ENCODE data around the gene NRCAM.
"Not testable (repeated sequence)": the region's sequence is repeated elsewhere in the genome, so short reads cannot be mapped to it uniquely, and the experiment has no call there.

The NRCAM gene

DNA sequence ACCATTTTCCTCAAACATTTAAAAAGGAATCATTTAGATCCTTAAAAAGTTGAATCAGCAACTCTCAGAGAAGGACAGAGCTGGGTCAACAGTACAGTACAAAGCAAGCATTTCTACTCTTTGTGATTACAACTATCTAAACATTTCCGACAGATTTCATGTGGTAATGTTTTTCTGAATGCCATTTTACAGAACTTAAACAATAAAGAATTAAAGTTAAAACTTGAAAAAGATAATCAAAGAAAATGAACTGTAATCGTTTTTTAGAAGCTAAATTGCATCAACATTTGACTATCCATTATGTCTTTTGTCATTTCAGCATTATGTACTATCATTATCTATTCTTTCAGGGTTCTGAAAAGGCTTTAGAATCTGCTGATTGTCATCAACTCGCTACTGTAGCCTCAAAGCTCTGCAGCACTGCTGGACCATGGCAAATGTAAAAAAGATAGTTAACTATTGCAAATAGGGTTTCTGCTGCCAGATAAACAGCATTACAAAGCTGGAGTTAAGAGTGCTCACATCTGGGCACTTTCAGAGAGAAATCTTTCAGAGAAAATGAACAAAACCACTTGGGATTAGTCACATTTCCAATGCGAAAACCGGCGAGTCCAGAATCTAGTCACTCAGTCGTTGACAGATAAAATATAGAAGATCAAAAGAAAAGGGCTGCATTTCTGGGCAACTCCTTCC is 165.6 kb downstream of the NRCAM start:
- peaks cover 5% of the 10 kb centered on the region for H3K9me3 Mint-ChIP-seq
- no peak for ATAC-seq
- H3K4me1 Mint-ChIP-seq = peaks cover 10% of the 10 kb centered on the region
- H3K4me3 Mint-ChIP-seq = no peak overlapping the region
- H3K27me3 Mint-ChIP-seq = peaks cover 20% of the 10 kb centered on the region
- H3K27ac Mint-ChIP-seq = no peak overlapping the region
- no peaks in the 10 kb centered on the region for H3K36me3 Mint-ChIP-seq

DNA sequence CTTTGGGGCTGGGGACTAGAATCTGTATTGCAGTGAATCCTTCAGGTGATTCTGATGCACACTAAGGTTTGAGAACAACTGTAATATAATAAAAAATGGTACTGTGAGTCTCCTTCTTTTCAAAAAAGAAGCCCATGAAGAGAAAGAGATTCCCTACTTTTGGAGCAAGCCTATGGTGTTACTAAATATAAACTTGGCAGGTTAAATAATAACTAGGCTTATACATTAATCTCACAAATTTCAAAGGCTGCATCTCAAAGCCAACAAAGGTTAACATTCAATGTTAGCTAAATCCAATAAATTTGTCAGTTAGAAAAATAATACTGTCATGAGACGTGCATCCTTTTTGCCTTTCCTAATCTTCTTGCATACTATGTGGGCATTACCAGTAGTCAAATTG is 166.4 kb downstream of the NRCAM start:
- no peak for ATAC-seq
- Mint-ChIP-seq H3K4me1 (peaks cover 8% of the 10 kb centered on the region), H3K9me3 (peaks cover 5% of the 10 kb centered on the region), H3K27me3 (peaks cover 20% of the 10 kb centered on the region), H3K36me3 (no peaks in the 10 kb centered on the region), H3K4me3 (no peak overlapping the region), H3K27ac (no peak overlapping the region)

DNA sequence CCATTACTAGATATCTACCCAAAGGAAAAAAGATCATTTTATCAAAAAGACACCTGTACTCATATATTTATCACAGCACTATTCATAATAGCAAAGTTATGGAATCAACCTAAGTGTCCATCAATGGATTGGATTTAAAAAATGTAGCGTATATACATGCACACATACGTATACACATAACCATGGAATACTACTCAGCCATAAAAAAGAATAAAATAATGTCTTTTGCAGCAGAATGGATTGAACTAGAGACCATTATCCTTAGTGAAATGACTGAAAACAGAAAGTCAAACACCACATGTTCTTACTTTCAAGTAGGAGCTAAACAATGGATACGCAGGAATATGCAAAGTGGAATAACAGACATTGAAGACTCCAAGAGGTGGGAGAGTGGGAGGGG is 168.4 kb downstream of the NRCAM start:
- Mint-ChIP-seq H3K27me3 (peaks cover 33% of the 10 kb centered on the region), H3K9me3 (peaks cover 5% of the 10 kb centered on the region), H3K27ac (no peak overlapping the region), H3K36me3 (no peaks in the 10 kb centered on the region), H3K4me1 (peaks cover 8% of the 10 kb centered on the region), H3K4me3 (no peak overlapping the region)
- no peak for ATAC-seq

DNA sequence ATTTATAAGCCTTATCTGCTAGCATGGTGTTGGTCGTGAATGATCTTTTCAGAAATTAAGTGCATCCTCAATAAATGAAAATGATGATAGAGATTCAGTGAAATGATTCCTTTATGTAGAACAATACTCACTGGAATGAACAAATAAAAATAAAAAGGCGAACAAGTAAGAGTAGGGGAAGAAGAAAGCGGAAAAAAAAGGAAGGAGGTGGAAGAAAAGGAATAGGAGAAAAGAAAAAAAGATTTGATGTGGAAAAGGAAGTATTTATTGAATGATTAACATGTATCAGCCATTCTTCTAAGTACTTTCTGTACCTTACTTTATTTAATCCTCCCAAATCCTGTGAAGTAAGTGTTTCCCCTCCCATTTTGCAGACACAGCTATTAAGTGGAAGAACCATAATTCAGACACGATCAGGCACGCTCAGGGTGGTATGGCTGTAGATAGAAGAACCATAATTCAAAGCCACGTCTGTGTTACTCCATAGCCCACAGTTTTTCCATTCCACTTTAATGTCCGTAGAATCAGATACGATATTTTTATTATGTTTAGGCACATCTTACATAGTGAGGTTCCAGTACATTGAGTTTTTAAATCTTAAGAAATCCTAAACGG is 169.8 kb downstream of the NRCAM start:
- ATAC-seq = no peak
- no peak overlapping the region for H3K27ac Mint-ChIP-seq
- peaks cover 5% of the 10 kb centered on the region for H3K9me3 Mint-ChIP-seq
- peaks cover 8% of the 10 kb centered on the region for H3K4me1 Mint-ChIP-seq
- H3K27me3 Mint-ChIP-seq = peaks cover 37% of the 10 kb centered on the region
- H3K4me3 Mint-ChIP-seq = no peak overlapping the region
- H3K36me3 Mint-ChIP-seq = no peaks in the 10 kb centered on the region

DNA sequence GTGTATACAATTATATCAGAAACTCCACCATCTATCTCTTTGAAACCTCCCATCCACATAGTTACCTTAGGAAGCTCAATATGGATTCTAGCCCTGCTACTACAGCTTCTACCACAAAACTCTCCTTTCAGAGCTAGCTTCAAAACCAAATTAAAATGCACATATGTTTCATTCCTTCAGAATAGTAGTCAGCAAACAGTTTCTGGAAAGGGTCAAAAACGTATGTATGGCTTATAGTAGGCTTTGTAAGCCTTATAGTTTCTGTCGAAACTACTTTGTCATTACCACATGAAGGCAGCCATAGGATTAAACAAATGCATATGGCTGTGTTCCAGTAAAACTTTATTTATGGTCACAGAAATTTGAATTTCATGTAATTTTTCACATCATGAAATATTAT is 170.5 kb downstream of the NRCAM start:
- Mint-ChIP-seq H3K36me3 (no peaks in the 10 kb centered on the region), H3K4me1 (peaks cover 8% of the 10 kb centered on the region), H3K9me3 (peaks cover 5% of the 10 kb centered on the region), H3K4me3 (no peak overlapping the region), H3K27ac (no peak overlapping the region), H3K27me3 (peaks cover 41% of the 10 kb centered on the region)
- no peak for ATAC-seq

DNA sequence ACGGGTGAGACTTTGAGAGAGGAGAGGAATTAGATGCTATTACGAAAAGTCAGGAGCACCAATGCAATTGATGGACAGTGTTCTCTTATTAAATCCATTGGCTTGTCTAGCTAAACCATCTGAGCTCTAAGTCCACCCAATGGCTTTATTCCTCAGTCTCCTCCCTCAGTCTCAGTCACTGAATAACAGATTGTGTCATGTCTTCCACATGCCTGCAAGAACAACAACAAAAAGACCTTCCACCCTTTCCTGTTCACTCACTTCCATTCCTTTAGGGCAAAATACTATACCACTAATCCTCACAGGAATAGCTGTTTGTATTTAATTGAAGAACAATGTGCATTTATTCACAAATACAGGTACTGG is 171.2 kb downstream of the NRCAM start:
- ATAC-seq = no peak
- Mint-ChIP-seq H3K27me3 (peaks cover 41% of the 10 kb centered on the region), H3K36me3 (no peaks in the 10 kb centered on the region), H3K9me3 (peaks cover 5% of the 10 kb centered on the region), H3K4me3 (no peak overlapping the region), H3K4me1 (peaks cover 8% of the 10 kb centered on the region), H3K27ac (no peak overlapping the region)

DNA sequence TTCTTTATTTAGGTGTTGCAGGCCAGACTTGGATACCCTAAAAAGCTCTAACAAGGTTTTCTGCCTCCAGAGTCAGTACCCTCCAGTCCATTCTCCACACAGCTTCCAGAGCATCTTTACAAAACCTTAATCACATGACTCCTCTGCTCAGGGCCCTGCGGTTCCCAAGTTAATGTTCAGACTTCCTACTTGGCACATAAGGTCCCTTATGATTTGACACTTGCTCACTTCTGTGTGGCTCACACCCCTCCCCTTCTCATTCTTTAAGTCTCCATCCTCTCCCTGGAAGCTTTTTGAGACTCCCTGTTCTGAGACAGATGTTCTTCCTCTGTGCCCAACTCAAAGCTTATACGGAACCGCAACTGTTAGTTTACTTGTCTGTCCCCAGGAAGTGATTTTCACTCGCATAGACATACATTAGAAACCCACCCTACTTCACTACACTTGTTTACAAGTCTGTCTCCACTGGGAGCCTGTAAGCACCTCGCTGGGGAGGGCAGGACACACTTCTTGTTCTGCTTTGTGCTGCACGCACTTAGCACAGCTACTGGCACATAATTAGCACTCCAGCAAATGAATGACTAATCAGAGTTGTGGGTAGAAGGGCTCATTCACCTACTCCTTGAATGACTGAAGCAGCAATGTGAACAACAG is 171.8 kb downstream of the NRCAM start:
- Mint-ChIP-seq H3K4me3 (no peak overlapping the region), H3K9me3 (peaks cover 5% of the 10 kb centered on the region), H3K27ac (no peak overlapping the region), H3K27me3 (peaks cover 41% of the 10 kb centered on the region), H3K4me1 (peaks cover 8% of the 10 kb centered on the region), H3K36me3 (no peaks in the 10 kb centered on the region)
- peak; percentile 71 for ATAC-seq

DNA sequence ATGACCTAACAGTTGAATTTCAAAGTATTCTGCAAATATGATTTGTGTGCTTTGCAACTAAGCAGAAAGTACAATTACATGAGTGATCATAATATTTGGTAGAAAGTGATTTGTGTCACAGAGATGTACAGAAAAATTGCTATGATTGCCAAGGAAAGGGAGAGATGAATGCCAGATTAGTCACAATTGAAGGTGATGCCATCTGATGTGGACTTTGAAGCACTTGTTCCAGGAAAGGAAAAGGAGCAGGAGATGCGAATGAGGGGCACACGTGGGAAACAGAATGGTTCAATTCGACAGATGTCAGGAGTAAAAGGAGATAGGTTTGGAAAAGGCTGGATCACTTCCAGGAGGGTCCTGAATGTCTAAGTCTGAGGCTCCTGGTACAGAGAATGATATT is 173.0 kb downstream of the NRCAM start:
- ATAC-seq = no peak
- Mint-ChIP-seq H3K27me3 (peaks cover 41% of the 10 kb centered on the region), H3K36me3 (no peaks in the 10 kb centered on the region), H3K27ac (no peak overlapping the region), H3K9me3 (peaks cover 5% of the 10 kb centered on the region), H3K4me1 (peaks cover 8% of the 10 kb centered on the region), H3K4me3 (no peak overlapping the region)

DNA sequence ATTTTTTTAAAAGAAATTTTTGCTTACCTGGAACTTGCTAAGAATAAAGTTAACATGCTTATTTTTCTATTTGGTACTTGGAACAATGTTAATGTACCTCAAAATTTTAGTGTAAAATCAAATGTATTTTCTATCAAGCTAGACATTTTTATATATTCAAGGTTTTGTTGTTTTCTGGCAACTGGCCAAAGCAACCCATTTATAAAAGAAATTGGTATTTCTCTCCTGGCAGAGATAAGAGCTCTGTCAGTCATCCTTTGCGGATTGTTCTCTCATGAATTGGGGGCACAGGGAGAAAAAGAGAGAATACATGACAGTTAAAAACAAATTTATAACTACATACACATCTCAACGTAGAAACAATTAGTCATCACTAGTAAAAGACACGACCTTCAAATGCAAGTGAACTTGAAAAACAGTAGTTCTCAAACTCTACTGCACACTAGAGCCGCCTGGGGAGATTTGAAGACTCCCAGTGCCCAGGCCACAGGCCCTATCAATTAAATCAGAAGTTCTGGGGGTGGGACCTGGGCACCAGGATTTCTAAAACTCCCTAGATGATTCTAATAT is 173.7 kb downstream of the NRCAM start:
- ATAC-seq = no peak
- no peaks in the 10 kb centered on the region for H3K36me3 Mint-ChIP-seq
- H3K9me3 Mint-ChIP-seq = peaks cover 4% of the 10 kb centered on the region
- H3K27me3 Mint-ChIP-seq = peaks cover 39% of the 10 kb centered on the region
- H3K4me3 Mint-ChIP-seq = no peak overlapping the region
- no peak overlapping the region for H3K27ac Mint-ChIP-seq
- peaks cover 8% of the 10 kb centered on the region for H3K4me1 Mint-ChIP-seq

DNA sequence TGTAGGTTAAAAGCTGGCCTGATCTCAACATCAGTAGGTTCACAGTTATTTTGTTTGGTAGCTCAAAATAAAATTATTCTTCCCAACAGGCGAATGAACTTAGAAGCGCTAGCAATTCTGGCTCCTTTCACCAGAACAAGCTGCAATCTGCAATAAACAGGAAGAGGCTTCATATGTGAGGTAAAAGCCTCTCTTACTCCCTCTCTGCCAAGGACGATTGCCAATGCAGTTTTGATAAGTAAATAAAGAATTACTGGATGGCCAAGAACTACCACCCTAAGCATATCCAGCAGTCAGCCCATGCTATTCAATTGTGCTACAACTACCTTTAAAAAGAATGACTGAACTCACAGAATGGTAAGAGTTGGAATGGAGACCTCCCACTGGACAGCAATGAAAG is 176.1 kb downstream of the NRCAM start:
- no peak overlapping the region for H3K27ac Mint-ChIP-seq
- ATAC-seq = no peak
- peaks cover 8% of the 10 kb centered on the region for H3K4me1 Mint-ChIP-seq
- H3K4me3 Mint-ChIP-seq = no peak overlapping the region
- peaks cover 21% of the 10 kb centered on the region for H3K27me3 Mint-ChIP-seq
- H3K9me3 Mint-ChIP-seq = no peaks in the 10 kb centered on the region
- no peaks in the 10 kb centered on the region for H3K36me3 Mint-ChIP-seq

DNA sequence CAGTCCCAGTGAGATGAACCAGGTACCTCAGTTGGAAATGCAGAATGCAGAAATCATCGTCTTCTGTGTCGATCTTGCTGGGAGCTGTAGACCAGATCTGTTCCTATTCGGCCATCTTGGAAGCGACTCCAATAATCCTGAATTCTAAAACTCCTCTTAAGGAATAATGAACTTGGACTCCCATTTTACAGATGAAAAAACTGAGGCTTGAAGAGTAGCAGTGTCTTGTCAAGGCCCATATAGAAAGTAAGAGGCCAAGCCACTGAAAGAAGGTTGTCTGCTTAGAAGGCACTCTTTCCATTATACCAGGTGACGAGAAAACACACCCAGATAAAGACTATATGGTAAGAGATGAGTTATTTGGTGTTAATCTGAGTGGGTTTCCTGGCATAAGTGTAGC is 177.5 kb downstream of the NRCAM start:
- no peak overlapping the region for H3K4me3 Mint-ChIP-seq
- no peak overlapping the region for H3K27ac Mint-ChIP-seq
- no peaks in the 10 kb centered on the region for H3K9me3 Mint-ChIP-seq
- peaks cover 11% of the 10 kb centered on the region for H3K27me3 Mint-ChIP-seq
- no peaks in the 10 kb centered on the region for H3K4me1 Mint-ChIP-seq
- ATAC-seq = no peak
- no peaks in the 10 kb centered on the region for H3K36me3 Mint-ChIP-seq

DNA sequence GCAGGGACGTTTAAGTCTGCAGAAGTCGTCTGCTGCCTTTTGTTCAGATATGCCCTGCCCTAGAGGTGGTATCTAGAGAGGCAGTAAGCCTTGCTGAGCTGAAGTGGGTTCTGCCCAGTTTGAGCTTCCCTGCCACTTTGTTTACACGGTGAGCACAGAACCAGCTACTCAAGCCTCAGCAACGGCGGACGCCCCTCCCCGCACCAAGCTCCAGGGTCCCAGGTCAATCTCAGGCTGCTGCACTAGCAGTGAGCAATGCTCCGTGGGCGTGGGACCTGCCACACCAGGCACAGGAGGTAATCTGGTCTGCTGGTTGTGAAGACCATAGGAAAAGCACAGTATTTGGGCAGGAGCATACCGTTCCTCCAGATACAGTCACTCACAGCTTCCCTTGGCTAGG is 178.0 kb downstream of the NRCAM start:
- H3K27me3 Mint-ChIP-seq = peaks cover 8% of the 10 kb centered on the region

DNA sequence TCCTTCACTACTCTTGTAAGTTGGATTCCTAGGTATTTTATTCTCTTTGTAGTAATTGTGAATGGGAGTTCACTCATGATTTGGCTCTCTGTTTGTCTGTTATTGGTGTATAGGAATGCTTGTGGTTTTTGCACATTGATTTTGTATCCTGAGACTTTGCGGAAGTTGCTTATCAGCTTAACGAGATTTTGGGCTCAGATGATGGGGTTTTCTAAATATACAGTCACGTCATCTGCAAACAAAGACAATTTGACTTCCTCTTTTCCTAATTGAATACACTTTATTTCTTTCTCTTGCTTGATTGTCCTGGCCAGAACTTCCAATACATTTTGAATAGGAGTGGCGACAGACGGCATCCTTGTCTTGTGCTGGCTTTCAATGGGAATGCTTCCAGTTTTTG is 181.8 kb downstream of the NRCAM start:
- H3K4me3 Mint-ChIP-seq, H3K27ac Mint-ChIP-seq, H3K4me1 Mint-ChIP-seq, H3K36me3 Mint-ChIP-seq, H3K9me3 Mint-ChIP-seq, ATAC-seq, H3K27me3 Mint-ChIP-seq: not testable (repeated sequence)

More for the DNA sequence above, 178.0 kb downstream of the NRCAM start:
- H3K4me1 Mint-ChIP-seq = no peaks in the 10 kb centered on the region
- ATAC-seq = no peak
- H3K4me3 Mint-ChIP-seq = no peak overlapping the region
- H3K9me3 Mint-ChIP-seq = no peaks in the 10 kb centered on the region
- H3K36me3 Mint-ChIP-seq = no peaks in the 10 kb centered on the region
- no peak overlapping the region for H3K27ac Mint-ChIP-seq

DNA sequence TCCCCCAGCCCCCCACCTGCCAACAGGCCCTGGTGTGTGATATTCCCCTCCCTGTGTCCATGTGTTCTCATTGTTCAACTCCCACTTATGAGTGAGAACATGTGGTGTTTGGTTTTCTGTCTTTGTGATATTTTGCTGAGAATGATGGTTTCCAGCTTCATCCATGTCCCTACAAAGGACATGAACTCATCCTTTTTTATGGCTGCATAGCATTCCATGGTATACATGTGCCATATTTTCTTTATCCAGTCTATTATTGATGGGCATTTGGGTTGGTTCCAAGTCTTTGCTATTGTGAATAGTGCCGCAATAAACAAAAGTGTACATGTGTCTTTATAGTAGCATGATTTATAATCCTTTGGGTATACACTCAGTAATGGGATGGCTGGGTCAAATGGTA is 183.3 kb downstream of the NRCAM start:
- not testable (repeated sequence) for H3K36me3 Mint-ChIP-seq, H3K4me1 Mint-ChIP-seq, H3K4me3 Mint-ChIP-seq, H3K27ac Mint-ChIP-seq, H3K9me3 Mint-ChIP-seq, ATAC-seq
- H3K27me3 Mint-ChIP-seq = peaks cover 12% of the 10 kb centered on the region

DNA sequence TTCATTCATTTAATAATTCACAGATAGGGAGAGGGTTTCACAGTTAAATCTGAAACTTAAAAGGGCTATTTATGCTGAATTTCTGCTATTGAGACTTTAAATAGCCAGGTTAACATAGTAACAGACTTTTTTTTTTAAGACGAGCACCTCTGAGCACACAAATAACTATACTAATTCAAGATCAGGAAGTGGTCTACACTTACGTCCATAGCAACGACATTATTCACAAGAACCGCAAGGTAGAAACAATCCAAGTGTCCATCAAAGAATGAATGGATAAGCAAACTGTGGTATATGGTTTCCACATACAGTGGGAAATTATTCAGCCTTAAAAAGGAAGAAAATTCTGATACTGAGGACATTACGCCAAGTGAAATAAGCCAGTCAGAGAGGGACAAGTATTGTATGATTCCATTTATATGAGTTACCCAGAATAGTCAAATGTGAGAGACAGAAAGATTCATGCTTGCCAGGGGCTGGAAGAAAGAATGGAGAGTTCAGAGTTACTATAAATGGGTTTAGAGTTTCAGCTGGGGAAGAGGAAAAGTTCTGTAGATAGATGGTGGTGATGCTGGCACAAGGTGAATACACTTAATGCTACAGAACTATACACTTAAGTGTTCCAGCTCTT is 185.7 kb downstream of the NRCAM start:
- Mint-ChIP-seq H3K9me3 (no peaks in the 10 kb centered on the region), H3K36me3 (no peaks in the 10 kb centered on the region), H3K4me3 (no peak overlapping the region), H3K27me3 (peaks cover 14% of the 10 kb centered on the region), H3K27ac (no peak overlapping the region), H3K4me1 (no peaks in the 10 kb centered on the region)
- no peak for ATAC-seq
